ENCODE results near the gene RAB40A. TPM values are rescaled to one million over a fixed set of nuclear protein-coding genes. Genes with fewer than 3 reads are reported as not detected.
"Not testable (repeated sequence)": the region's sequence is repeated elsewhere in the genome, so short reads cannot be mapped to it uniquely, and the experiment has no call there.

The RAB40A gene
- total RNA-seq, 1 donor from 2014 or later = 0.98 TPM

DNA sequence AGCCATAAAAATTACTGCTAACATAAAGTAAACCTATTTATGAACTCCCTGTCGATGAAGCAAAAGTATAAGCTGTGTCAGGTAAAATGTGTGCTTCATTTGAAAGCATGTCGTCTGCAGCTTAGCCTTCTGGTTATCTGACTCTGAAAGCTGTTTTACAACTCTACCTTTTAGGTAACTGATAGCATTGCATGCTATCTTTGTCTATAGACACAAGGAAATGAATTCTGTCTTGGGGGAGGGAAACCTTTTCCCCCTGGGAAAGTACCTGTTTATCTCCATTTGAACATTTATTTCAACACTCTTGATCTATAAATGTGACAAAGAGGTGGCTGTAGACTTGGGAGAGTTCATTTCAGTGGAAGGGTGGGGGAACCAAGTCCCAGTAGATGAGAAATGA is 51.4 kb downstream of the RAB40A start:
- no peak for TF ChIP-seq CTCF (IDR thresholded peaks at IDR 0.05)
- no peak for TF ChIP-seq POLR2AphosphoS5 (IDR thresholded peaks at IDR 0.05; ENCODE audit: insufficient read depth in 1 of 2, low read depth in 1 of 2)
- no peak for TF ChIP-seq POLR2A (IDR thresholded peaks at IDR 0.05)
- DNase-seq (ENCODE audit: extremely low spot score in 2 of 2) = no peak

DNA sequence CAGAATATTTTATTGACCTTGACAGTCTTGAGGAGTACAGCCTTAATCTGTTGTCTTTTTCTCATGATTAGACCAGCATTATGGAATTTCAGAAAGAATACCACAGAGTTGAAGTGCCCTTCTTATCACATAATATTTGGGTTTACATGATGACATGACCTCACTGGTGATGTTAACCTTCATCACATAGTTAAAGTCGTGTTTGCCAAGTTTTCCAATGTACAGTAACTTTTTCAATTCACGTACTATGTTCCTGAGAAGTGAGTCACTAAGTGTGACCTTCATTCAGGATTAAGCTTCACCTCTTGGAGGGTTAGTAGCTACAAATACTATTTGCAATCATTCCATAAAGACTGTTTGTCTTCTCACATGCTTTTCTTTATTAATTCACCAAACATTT is 52.1 kb downstream of the RAB40A start:
- intact Hi-C loops (cut with DNase I) = loop anchor here (10.0 kb wide), 1 partner anchor 122 kb away; no protein-coding TSS in a partner anchor

More for the DNA sequence above, 51.4 kb downstream of the RAB40A start:
- no peak overlapping the region for H3K4me3 ChIP-seq
- H3K27me3 ChIP-seq = no peaks in the 10 kb centered on the region
- intact Hi-C loops (cut with DNase I) = loop anchor here (10.0 kb wide), 1 partner anchor 123 kb away; no protein-coding TSS in a partner anchor
- no peak overlapping the region for H3K27ac ChIP-seq
- no peaks in the 10 kb centered on the region for H3K4me1 ChIP-seq
- no peaks in the 10 kb centered on the region for H3K36me3 ChIP-seq
- no peaks in the 10 kb centered on the region for H3K9me3 ChIP-seq

DNA sequence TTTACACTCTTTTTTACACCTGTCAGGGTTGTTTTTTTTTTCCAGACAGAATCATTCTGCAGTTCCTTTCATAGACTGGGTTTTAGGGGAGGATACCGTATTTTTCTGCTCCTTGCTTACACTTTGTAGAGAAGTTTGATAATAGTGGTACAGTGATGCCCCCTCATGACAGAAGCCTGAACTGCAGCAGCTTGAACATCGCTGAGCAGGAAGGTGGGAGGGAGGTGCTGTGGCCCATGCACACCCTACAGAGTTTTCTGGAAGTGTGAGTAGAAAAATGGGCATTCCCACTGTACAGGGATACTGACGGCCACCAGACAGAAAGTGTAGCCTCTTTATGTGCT is 54.5 kb downstream of the RAB40A start:
- no peaks in the 10 kb centered on the region for H3K9me3 ChIP-seq
- no peak for DNase-seq (ENCODE audit: extremely low spot score in 2 of 2)
- peak overlapping the region; percentile 5 to 28 for H3K4me3 ChIP-seq
- TF ChIP-seq CTCF (IDR thresholded peaks at IDR 0.05) = peak; percentile 8 to 63 (median 13)
- TF ChIP-seq POLR2AphosphoS5 (IDR thresholded peaks at IDR 0.05; ENCODE audit: insufficient read depth in 1 of 2, low read depth in 1 of 2) = no peak
- intact Hi-C loops (cut with DNase I) = loop anchor here (10.0 kb wide), 1 partner anchor 120 kb away; no protein-coding TSS in a partner anchor
- no peaks in the 10 kb centered on the region for H3K27me3 ChIP-seq
- no peaks in the 10 kb centered on the region for H3K36me3 ChIP-seq
- H3K27ac ChIP-seq = no peak overlapping the region
- no peaks in the 10 kb centered on the region for H3K4me1 ChIP-seq

More for the DNA sequence above, 52.1 kb downstream of the RAB40A start:
- H3K27me3 ChIP-seq = no peaks in the 10 kb centered on the region
- H3K9me3 ChIP-seq = no peaks in the 10 kb centered on the region
- no peak for DNase-seq (ENCODE audit: extremely low spot score in 2 of 2)
- no peak for TF ChIP-seq POLR2AphosphoS5 (IDR thresholded peaks at IDR 0.05; ENCODE audit: insufficient read depth in 1 of 2, low read depth in 1 of 2)
- TF ChIP-seq POLR2A (IDR thresholded peaks at IDR 0.05) = no peak
- no peak for TF ChIP-seq CTCF (IDR thresholded peaks at IDR 0.05)
- no peaks in the 10 kb centered on the region for H3K4me1 ChIP-seq
- no peak overlapping the region for H3K4me3 ChIP-seq
- no peaks in the 10 kb centered on the region for H3K36me3 ChIP-seq
- no peak overlapping the region for H3K27ac ChIP-seq

GRCh38 chrX:103464072-103464773 is 55.1 kb downstream of the RAB40A start:
- Histone ChIP-seq H3K4me3 (peak overlapping the region; percentile 5 to 28), H3K9me3 (no peaks in the 10 kb centered on the region), H3K27ac (no peak overlapping the region), H3K36me3 (no peaks in the 10 kb centered on the region), H3K27me3 (no peaks in the 10 kb centered on the region), H3K4me1 (no peaks in the 10 kb centered on the region)
- DNase-seq (ENCODE audit: extremely low spot score in 2 of 2) = no peak
- intact Hi-C loops (cut with DNase I) = loop anchor here (10.0 kb wide), 1 partner anchor 119 kb away; no protein-coding TSS in a partner anchor
- peak in 1 of 3 experiments; percentile 32 for TF ChIP-seq CTCF (IDR thresholded peaks at IDR 0.05)
- TF ChIP-seq POLR2AphosphoS5 (IDR thresholded peaks at IDR 0.05; ENCODE audit: insufficient read depth in 1 of 2, low read depth in 1 of 2) = no peak

DNA sequence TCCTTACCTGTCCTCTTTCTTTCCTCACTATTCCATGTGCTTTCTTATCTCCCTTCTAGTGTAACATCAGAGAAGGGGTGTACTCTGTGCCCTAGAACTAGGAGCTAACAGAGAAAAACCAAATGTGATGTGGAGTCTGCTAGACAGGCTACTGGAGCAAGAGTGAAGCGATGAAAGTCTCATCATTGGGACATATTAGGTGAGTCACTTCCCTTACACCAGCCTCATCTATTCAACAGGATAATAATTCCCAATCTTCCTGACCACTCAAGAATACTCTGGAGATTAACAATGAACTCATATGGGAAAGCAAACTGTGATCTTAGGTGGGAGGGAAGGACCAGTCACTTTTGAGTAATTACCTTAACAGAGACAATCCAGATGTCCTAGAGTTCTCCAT is 58.1 kb downstream of the RAB40A start:
- Histone ChIP-seq H3K4me3 (no peak overlapping the region), H3K9me3 (no peaks in the 10 kb centered on the region), H3K27me3 (no peaks in the 10 kb centered on the region), H3K27ac (no peak overlapping the region), H3K4me1 (no peaks in the 10 kb centered on the region), H3K36me3 (no peaks in the 10 kb centered on the region)
- DNase-seq (ENCODE audit: extremely low spot score in 2 of 2) = no peak
- intact Hi-C loops (cut with DNase I) = loop anchor here (10.0 kb wide), 1 partner anchor 116 kb away; no protein-coding TSS in a partner anchor
- TF ChIP-seq POLR2A (IDR thresholded peaks at IDR 0.05) (no peak), CTCF (IDR thresholded peaks at IDR 0.05) (no peak), POLR2AphosphoS5 (IDR thresholded peaks at IDR 0.05; ENCODE audit: insufficient read depth in 1 of 2, low read depth in 1 of 2) (no peak)

GRCh38 chrX:103460001-103460755 is 59.1 kb downstream of the RAB40A start:
- intact Hi-C loops (cut with DNase I) = loop anchor here (10.0 kb wide), 1 partner anchor 115 kb away; no protein-coding TSS in a partner anchor

More at GRCh38 chrX:103460001-103460755, 59.1 kb downstream of the RAB40A start:
- not testable (repeated sequence) for H3K27ac ChIP-seq; H3K9me3 ChIP-seq; H3K36me3 ChIP-seq; H3K4me1 ChIP-seq; DNase-seq (ENCODE audit: extremely low spot score in 2 of 2); H3K4me3 ChIP-seq; H3K27me3 ChIP-seq

All from vagina (tissue), 2 donors.